GM12891 (cell line): Measurements from ENCODE around the gene PPFIBP2.

Experiments used
- DNase-seq: peaks from one replicate; pipeline ENCODE4 v3.0.0; 2011; ENCODE audit warnings: low spot score; ENCODE audit not compliant: insufficient read length
- FAIRE-seq: peaks from 2 replicates; lab custom pipeline; 2011; peaks lifted over from hg19 to GRCh38; lab: Jason Lieb, UNC
- PAX5 ChIP-seq: IDR thresholded peaks from 2 replicates; pipeline ENCODE4 v1.6.1; 2011; ENCODE audit warnings: low read length, moderate library complexity, mild to moderate bottlenecking; ENCODE audit not compliant: insufficient read depth, severe bottlenecking
- POLR2A ChIP-seq: IDR thresholded peaks from 2 replicates; pipeline ENCODE4 v1.6.1; 2011; ENCODE audit warnings: low read depth, low read length, control low read depth
- POLR2AphosphoS5 ChIP-seq: IDR thresholded peaks from 2 replicates; pipeline ENCODE4 v1.6.1; 2011; ENCODE audit warnings: low read depth, low read length, control low read depth
- POU2F2 ChIP-seq: IDR thresholded peaks from 2 replicates; pipeline ENCODE4 v1.6.1; 2011; ENCODE audit warnings: low read depth, mild to moderate bottlenecking, control low read depth, low read length, moderate library complexity
- SPI1 ChIP-seq: IDR thresholded peaks from 2 replicates; pipeline ENCODE4 v1.6.1; 2011; ENCODE audit warnings: low read depth, low read length, control low read depth
- TAF1 ChIP-seq: IDR thresholded peaks from 2 replicates; pipeline ENCODE4 v1.6.1; 2011; ENCODE audit warnings: low read depth, low read length, control low read depth

PPFIBP2 gene

GRCh38 chr11:7605186-7605943 is 91.6 kb downstream of the PPFIBP2 start:
- no peak for TF ChIP-seq POLR2A
- no peak for TF ChIP-seq POU2F2
- no peak for TF ChIP-seq POLR2AphosphoS5
- TF ChIP-seq SPI1, result no peak
- no peak for TF ChIP-seq TAF1
- TF ChIP-seq PAX5, result no peak
- FAIRE-seq (no peak), DNase-seq (no peak)

- FAIRE-seq, result no peak
- no peak for TF ChIP-seq TAF1
- TF ChIP-seq SPI1, result no peak
- TF ChIP-seq POU2F2, result no peak
- TF ChIP-seq POLR2AphosphoS5, result no peak
- no peak for TF ChIP-seq POLR2A
- no peak for TF ChIP-seq PAX5
- no peak for DNase-seq
These were observed 92.7 kb downstream of the PPFIBP2 start for GRCh38 chr11:7606496-7606895.

GRCh38 chr11:7609015-7609414 is 95.2 kb downstream of the PPFIBP2 start:
- no peak for DNase-seq
- TF ChIP-seq PAX5 (no peak), SPI1 (no peak), POLR2A (no peak), POU2F2 (no peak), TAF1 (no peak), POLR2AphosphoS5 (no peak)
- FAIRE-seq, result no peak

GRCh38 chr11:7609521-7609920 is 95.7 kb downstream of the PPFIBP2 start:
- no peak for TF ChIP-seq POLR2AphosphoS5
- no peak for TF ChIP-seq TAF1
- TF ChIP-seq SPI1, result no peak
- TF ChIP-seq PAX5, result no peak
- no peak for TF ChIP-seq POLR2A
- TF ChIP-seq POU2F2, result no peak
- DNase-seq, result no peak
- no peak for FAIRE-seq

- TF ChIP-seq TAF1, result no peak
- no peak for TF ChIP-seq POLR2A
- no peak for TF ChIP-seq POLR2AphosphoS5
- TF ChIP-seq SPI1, result no peak
- no peak for TF ChIP-seq POU2F2
- no peak for TF ChIP-seq PAX5
- no peak for FAIRE-seq
- no peak for DNase-seq
These were observed 96.6 kb downstream of the PPFIBP2 start for GRCh38 chr11:7610393-7610792.

GRCh38 chr11:7611411-7611810 is 97.6 kb downstream of the PPFIBP2 start:
- TF ChIP-seq SPI1, result no peak
- TF ChIP-seq PAX5, result no peak
- TF ChIP-seq TAF1, result no peak
- TF ChIP-seq POLR2A, result no peak
- no peak for TF ChIP-seq POLR2AphosphoS5
- TF ChIP-seq POU2F2, result no peak
- DNase-seq (no peak), FAIRE-seq (no peak)

- no peak for FAIRE-seq
- DNase-seq, result no peak
- TF ChIP-seq PAX5 (no peak), POU2F2 (no peak), POLR2AphosphoS5 (no peak), SPI1 (no peak), POLR2A (no peak), TAF1 (no peak)
These were observed 98.4 kb downstream of the PPFIBP2 start for GRCh38 chr11:7612056-7612660.

- no peak for DNase-seq
- FAIRE-seq, result no peak
- TF ChIP-seq SPI1 (no peak), POLR2A (no peak), POLR2AphosphoS5 (no peak), PAX5 (no peak), TAF1 (no peak), POU2F2 (no peak)
These were observed 99.0 kb downstream of the PPFIBP2 start for GRCh38 chr11:7612661-7613393.

GRCh38 chr11:7613394-7613720 is 99.6 kb downstream of the PPFIBP2 start:
- TF ChIP-seq POLR2A, result no peak
- no peak for TF ChIP-seq SPI1
- no peak for TF ChIP-seq TAF1
- TF ChIP-seq POU2F2, result no peak
- no peak for TF ChIP-seq PAX5
- TF ChIP-seq POLR2AphosphoS5, result no peak
- peak; percentile 69 for FAIRE-seq
- no peak for DNase-seq

- FAIRE-seq (no peak), DNase-seq (no peak)
- TF ChIP-seq POLR2AphosphoS5 (no peak), TAF1 (no peak), POLR2A (no peak), POU2F2 (no peak), PAX5 (no peak), SPI1 (no peak)
These were observed 100.9 kb downstream of the PPFIBP2 start for GRCh38 chr11:7614656-7615055.
